Kidney epithelial cell (primary cell): ENCODE results near the gene ABI3BP. TPM values are rescaled to one million over a fixed set of nuclear protein-coding genes. Genes with fewer than 3 reads are reported as not detected.

Experiments used
- DNase-seq: peaks from one replicate; pipeline ENCODE4 v3.0.0-alpha.2; 2010; ENCODE audit warnings: low read depth
- H3K27me3 ChIP-seq: 2 replicates; pipeline ENCODE4 v1.6.0; 2011; ENCODE audit warnings: low read length; ENCODE audit not compliant: control insufficient read depth, insufficient read depth
- H3K36me3 ChIP-seq: 2 replicates; pipeline ENCODE4 v1.5.1; 2011; ENCODE audit warnings: low read length; ENCODE audit not compliant: control insufficient read depth, insufficient read depth
- H3K4me3 ChIP-seq: 2 replicates; pipeline ENCODE4 v1.5.1; 2011; ENCODE audit warnings: low read depth, mild to moderate bottlenecking, control low read depth, low read length
- total RNA-seq: library from RNA; depleted of rRNA; stranded (reverse); fragments of >200 nt; gene quantifications from 2 replicates; pipeline ENCODE4 v1.2.3, GENCODE V29; 2015
- TF ChIP-seq, protein P1 (sequence below): IDR thresholded peaks from 2 replicates; pipeline ENCODE4 v1.5.1; 2011; ENCODE audit warnings: mild to moderate bottlenecking, moderate library complexity, low read length, control low read depth, inconsistent platforms; ENCODE audit not compliant: insufficient read depth, poor library complexity, severe bottlenecking

The ABI3BP gene
- total RNA-seq, 1 donor from 2014 or later, result 0.84 TPM

DNA sequence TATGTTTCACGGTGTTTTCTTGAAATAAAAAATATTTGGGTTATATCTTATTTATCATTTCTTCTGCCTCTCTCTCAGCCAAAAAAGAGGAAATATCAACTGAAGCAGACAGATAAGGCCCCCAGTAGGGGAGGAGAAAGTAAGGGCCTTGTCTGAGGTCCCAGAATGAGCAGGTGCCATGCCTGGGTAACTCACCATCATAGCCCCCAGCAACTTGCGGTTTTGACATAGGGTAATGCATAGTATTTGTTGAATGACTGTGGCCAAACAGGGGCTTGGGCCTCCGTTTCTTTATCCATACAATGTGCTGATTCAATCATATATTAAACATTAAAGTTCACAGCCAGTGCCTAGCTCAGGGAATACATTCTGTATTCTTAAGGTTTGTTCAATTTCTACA is 119.6 kb downstream of the ABI3BP start:
- TF ChIP-seq, protein P1, sequence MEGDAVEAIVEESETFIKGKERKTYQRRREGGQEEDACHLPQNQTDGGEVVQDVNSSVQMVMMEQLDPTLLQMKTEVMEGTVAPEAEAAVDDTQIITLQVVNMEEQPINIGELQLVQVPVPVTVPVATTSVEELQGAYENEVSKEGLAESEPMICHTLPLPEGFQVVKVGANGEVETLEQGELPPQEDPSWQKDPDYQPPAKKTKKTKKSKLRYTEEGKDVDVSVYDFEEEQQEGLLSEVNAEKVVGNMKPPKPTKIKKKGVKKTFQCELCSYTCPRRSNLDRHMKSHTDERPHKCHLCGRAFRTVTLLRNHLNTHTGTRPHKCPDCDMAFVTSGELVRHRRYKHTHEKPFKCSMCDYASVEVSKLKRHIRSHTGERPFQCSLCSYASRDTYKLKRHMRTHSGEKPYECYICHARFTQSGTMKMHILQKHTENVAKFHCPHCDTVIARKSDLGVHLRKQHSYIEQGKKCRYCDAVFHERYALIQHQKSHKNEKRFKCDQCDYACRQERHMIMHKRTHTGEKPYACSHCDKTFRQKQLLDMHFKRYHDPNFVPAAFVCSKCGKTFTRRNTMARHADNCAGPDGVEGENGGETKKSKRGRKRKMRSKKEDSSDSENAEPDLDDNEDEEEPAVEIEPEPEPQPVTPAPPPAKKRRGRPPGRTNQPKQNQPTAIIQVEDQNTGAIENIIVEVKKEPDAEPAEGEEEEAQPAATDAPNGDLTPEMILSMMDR, result no peak
- Histone ChIP-seq H3K36me3 (no peaks in the 10 kb centered on the region), H3K4me3 (no peak overlapping the region)

DNA sequence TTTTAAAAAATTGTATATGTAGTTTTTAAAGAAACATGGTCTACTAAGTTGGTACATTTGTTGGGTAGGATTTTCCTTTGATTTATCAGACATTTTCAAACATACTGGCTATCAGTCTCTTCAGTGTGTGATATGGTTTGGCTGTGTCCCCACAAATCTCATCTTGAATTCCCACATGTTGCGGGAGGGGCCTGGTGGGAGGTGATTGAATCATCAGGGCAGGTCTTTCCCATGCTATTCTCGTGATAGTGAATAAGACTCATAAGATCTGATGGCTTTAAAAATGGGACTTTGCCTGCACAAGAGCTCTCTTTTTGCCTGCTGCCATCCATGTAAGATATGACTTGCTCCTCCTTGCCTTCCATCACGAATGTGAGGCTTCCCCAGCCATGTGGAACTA is 121.9 kb downstream of the ABI3BP start:
- TF ChIP-seq, protein P1, result no peak
- H3K4me3 ChIP-seq, result no peak overlapping the region
- no peak for DNase-seq

More for the DNA sequence above, 119.6 kb downstream of the ABI3BP start:
- DNase-seq, result no peak
- H3K27me3 ChIP-seq, result no peaks in the 10 kb centered on the region

DNA sequence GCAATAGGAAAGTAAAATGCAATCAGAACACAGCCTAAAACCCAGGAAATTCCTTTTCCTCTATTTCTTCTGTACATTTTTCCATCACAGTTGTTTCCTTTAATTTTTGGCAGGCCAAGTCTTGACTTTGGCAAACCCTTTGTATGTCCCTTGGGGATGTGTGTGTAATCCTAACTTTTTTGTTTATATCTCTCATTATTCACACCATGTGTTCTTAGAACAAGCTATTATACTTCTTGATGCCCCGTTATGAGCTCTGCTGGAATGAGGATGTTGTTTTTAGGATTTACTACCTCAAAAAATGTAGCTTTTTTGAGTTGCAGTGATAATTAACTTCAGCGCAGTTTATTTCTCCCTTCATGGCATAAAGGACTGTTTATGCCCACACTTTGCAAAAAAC is 123.4 kb downstream of the ABI3BP start:
- no peaks in the 10 kb centered on the region for H3K27me3 ChIP-seq
- DNase-seq, result no peak
- TF ChIP-seq, protein P1, result no peak
- H3K36me3 ChIP-seq, result no peaks in the 10 kb centered on the region
- no peak overlapping the region for H3K4me3 ChIP-seq

More for the DNA sequence above, 121.9 kb downstream of the ABI3BP start:
- no peaks in the 10 kb centered on the region for H3K27me3 ChIP-seq
- H3K36me3 ChIP-seq, result no peaks in the 10 kb centered on the region

DNA sequence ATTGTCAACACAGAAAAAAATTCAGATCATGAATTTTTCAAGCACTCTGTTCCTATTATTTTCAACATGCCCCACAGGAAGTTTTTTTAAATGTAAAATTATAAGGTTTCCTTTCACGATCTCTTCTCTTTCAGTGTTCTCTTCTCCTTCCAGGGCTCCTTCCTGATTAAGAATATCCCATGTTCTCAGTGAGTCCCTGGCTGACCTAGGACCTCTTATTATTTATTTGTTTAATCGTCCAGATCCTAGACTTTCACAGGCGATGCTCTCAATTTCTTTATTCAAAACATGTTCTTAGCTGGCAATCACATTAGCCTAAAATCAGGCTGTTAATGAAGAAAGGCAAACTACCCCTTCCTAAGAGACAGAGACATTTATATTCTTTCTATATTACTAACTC is 124.3 kb downstream of the ABI3BP start:
- TF ChIP-seq, protein P1, result no peak
- Histone ChIP-seq H3K4me3 (no peak overlapping the region), H3K36me3 (no peaks in the 10 kb centered on the region), H3K27me3 (no peaks in the 10 kb centered on the region)
- no peak for DNase-seq

DNA sequence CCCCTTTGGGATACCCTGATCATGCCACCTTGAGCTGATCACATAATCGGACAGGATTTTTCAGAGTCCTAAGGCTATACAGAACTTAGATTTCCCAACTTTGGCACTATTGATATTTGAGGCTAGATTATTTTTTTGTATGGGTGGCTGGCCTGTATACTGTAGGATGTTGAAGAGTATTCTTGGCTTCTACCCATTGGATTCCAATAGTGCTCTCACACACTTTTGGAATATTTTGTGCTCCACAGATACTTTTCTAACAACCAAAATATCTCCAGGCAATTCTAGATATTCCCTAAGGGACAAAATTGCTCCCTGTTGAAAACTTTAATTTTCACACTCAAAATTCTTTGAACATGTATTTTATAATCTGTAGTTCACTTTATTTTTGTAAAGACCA is 125.1 kb downstream of the ABI3BP start:
- Histone ChIP-seq H3K27me3 (no peaks in the 10 kb centered on the region), H3K36me3 (no peaks in the 10 kb centered on the region), H3K4me3 (no peak overlapping the region)
- TF ChIP-seq, protein P1, result no peak
- no peak for DNase-seq

DNA sequence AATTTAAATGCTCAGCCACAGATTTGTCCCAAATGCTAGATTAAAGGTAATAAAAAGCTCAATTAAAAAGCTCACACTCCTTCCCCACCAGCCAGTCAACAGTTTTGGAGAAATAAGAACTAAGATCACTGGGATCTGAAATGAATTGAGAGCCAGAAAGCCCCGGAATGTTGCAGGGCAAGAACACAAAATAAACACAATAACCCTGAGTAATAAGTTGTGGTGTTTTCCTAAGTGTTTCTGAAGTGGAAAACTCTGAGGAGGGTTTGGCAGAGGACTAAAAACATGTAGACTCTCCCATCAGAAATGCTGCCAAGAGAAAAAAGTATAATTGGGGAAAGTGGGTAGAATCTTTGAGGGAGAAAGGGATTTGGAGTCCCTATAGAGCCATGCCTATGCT is 127.8 kb downstream of the ABI3BP start:
- Histone ChIP-seq H3K4me3 (no peak overlapping the region), H3K27me3 (no peaks in the 10 kb centered on the region), H3K36me3 (no peaks in the 10 kb centered on the region)
- TF ChIP-seq, protein P1, result no peak
- no peak for DNase-seq
